HL-60 (cell line): Measurements from ENCODE around the gene PNPLA2.

Experiments used
- DNase-seq, 2 experiments: peaks; one replicate each; pipeline ENCODE4 v3.0.0-alpha.2; 2010 to 2020; ENCODE audit warnings: low read depth in 1 of 2, low spot score in 1 of 2
- H3K27ac ChIP-seq: fragments of 250-450 bp; sonication (Bioruptor Pico); replicated peaks from 2 replicates; pipeline ENCODE4 v1.5.1; 2020; ENCODE audit warnings: mild to moderate bottlenecking, moderate library complexity
- H3K27me3 ChIP-seq: fragments of 250-450 bp; sonication (Bioruptor Pico); 2 replicates; pipeline ENCODE4 v1.5.1; 2021; ENCODE audit warnings: mild to moderate bottlenecking, moderate library complexity; ENCODE audit not compliant: insufficient read depth, poor library complexity, severe bottlenecking
- H3K4me3 ChIP-seq: replicated peaks from 2 replicates; pipeline ENCODE4 v1.5.1; 2011; ENCODE audit warnings: mild to moderate bottlenecking, control low read depth, low read length; ENCODE audit not compliant: insufficient read depth
- GABPA ChIP-seq: IDR thresholded peaks from 2 replicates; pipeline ENCODE4 v1.6.1; 2012; ENCODE audit warnings: low read depth
- POLR2AphosphoS5 ChIP-seq: IDR thresholded peaks from 2 replicates; pipeline ENCODE4 v1.6.1; 2012; ENCODE audit warnings: low read depth
- SPI1 ChIP-seq: IDR thresholded peaks from 2 replicates; pipeline ENCODE4 v1.6.1; 2012; ENCODE audit warnings: low read depth, mild to moderate bottlenecking, borderline replicate concordance
- TF ChIP-seq, protein P1 (sequence below): IDR thresholded peaks from 2 replicates; pipeline ENCODE4 v1.6.1; 2012; ENCODE audit warnings: low read depth; ENCODE audit not compliant: insufficient replicate concordance
- TF ChIP-seq, protein P2 (sequence below): IDR thresholded peaks from one replicate; pipeline ENCODE4 v1.5.1; 2011; ENCODE audit warnings: low read length, control low read depth, inconsistent platforms; ENCODE audit not compliant: insufficient read depth

The PNPLA2 gene

DNA sequence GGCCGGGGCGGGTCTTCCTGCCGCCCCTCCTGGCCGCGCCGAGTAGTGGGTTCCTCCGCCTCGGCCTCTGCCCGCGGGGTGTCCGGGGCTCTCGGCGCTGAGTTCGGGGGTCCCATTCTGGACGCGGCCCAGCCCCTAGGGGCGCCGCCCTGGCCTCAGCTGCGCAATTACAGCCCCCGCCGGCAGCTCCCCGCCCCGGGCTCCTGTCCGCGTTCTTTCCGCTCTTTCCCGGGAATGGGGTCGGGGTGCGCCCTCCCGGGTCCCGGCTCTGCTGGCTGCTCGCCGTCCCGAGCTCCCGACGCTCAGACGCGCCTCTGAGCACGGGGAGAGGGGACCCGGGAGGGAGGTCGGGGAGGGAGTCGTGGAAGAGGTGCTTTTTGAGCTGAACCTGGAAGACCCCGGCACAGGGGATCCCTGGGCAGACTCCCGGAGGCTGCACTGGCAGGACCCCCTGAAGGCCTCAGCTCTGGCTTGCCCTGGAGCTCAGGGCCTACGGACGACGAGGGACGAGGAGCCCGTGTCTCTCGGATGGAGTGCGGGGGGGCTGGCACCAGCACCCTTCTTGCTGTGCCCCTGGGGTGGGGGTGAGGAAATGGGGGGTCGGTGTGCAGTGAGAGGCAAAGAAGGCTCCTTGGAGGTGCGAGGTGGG is 24.5 kb downstream of the PNPLA2 start:
- Histone ChIP-seq H3K4me3 (peak overlapping the region; percentile 99), H3K27me3 (no peaks in the 10 kb centered on the region), H3K27ac (no peak overlapping the region)
- no peak for DNase-seq
- TF ChIP-seq, protein P1, sequence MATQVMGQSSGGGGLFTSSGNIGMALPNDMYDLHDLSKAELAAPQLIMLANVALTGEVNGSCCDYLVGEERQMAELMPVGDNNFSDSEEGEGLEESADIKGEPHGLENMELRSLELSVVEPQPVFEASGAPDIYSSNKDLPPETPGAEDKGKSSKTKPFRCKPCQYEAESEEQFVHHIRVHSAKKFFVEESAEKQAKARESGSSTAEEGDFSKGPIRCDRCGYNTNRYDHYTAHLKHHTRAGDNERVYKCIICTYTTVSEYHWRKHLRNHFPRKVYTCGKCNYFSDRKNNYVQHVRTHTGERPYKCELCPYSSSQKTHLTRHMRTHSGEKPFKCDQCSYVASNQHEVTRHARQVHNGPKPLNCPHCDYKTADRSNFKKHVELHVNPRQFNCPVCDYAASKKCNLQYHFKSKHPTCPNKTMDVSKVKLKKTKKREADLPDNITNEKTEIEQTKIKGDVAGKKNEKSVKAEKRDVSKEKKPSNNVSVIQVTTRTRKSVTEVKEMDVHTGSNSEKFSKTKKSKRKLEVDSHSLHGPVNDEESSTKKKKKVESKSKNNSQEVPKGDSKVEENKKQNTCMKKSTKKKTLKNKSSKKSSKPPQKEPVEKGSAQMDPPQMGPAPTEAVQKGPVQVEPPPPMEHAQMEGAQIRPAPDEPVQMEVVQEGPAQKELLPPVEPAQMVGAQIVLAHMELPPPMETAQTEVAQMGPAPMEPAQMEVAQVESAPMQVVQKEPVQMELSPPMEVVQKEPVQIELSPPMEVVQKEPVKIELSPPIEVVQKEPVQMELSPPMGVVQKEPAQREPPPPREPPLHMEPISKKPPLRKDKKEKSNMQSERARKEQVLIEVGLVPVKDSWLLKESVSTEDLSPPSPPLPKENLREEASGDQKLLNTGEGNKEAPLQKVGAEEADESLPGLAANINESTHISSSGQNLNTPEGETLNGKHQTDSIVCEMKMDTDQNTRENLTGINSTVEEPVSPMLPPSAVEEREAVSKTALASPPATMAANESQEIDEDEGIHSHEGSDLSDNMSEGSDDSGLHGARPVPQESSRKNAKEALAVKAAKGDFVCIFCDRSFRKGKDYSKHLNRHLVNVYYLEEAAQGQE: no peak
- no peak for TF ChIP-seq POLR2AphosphoS5
- TF ChIP-seq, protein P2, sequence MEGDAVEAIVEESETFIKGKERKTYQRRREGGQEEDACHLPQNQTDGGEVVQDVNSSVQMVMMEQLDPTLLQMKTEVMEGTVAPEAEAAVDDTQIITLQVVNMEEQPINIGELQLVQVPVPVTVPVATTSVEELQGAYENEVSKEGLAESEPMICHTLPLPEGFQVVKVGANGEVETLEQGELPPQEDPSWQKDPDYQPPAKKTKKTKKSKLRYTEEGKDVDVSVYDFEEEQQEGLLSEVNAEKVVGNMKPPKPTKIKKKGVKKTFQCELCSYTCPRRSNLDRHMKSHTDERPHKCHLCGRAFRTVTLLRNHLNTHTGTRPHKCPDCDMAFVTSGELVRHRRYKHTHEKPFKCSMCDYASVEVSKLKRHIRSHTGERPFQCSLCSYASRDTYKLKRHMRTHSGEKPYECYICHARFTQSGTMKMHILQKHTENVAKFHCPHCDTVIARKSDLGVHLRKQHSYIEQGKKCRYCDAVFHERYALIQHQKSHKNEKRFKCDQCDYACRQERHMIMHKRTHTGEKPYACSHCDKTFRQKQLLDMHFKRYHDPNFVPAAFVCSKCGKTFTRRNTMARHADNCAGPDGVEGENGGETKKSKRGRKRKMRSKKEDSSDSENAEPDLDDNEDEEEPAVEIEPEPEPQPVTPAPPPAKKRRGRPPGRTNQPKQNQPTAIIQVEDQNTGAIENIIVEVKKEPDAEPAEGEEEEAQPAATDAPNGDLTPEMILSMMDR: no peak
- no peak for TF ChIP-seq GABPA
- no peak for TF ChIP-seq SPI1

DNA sequence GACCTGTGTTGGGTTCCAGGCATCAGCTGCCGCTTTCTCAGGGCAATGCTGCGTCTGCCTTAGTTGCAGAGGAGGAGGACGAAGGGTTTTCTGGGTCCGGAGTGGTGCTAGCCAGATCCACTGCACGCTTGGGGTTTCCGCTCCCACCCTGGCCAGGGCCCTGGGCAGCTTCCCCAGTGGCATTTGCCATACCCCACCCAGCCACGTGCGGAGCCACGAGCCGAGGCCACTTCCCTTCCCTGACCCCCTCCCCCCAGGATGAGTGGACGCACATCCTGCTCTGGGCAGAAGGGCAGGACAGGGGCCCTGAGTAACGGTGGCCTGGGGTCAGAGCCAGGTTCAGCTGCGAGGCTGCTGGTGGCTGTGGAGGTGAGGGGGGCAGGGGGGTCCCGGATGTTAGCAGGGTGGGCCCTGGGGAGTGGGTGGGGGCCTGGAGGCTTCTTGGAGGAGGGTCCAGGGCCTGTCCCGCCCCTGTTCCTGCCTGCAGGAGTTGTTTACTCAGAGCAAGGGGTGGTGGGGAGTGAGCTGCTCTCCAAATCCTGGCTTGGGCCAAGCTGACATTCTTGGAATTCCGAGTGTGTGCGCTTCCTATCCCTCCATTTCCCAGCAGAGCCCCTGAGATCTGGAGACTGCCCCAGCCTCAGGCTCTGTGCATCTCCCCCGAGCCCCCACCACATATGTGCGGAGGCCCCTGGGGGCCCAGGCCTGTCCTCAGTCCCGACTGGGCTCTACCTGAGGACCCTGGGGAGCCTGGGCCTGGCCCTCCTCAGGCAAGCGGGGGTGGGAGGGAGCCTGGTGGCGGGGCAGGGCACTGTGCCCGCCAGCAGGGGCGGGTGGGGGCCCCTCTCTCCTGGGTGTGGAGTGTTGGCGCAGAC is 25.3 kb downstream of the PNPLA2 start:
- H3K27me3 ChIP-seq: peaks cover 7% of the 10 kb centered on the region
- no peak overlapping the region for H3K4me3 ChIP-seq
- H3K27ac ChIP-seq: no peak overlapping the region
- no peak for DNase-seq
- TF ChIP-seq, protein P2: no peak
- TF ChIP-seq GABPA (no peak), SPI1 (no peak), POLR2AphosphoS5 (no peak)
- TF ChIP-seq, protein P1: no peak

DNA sequence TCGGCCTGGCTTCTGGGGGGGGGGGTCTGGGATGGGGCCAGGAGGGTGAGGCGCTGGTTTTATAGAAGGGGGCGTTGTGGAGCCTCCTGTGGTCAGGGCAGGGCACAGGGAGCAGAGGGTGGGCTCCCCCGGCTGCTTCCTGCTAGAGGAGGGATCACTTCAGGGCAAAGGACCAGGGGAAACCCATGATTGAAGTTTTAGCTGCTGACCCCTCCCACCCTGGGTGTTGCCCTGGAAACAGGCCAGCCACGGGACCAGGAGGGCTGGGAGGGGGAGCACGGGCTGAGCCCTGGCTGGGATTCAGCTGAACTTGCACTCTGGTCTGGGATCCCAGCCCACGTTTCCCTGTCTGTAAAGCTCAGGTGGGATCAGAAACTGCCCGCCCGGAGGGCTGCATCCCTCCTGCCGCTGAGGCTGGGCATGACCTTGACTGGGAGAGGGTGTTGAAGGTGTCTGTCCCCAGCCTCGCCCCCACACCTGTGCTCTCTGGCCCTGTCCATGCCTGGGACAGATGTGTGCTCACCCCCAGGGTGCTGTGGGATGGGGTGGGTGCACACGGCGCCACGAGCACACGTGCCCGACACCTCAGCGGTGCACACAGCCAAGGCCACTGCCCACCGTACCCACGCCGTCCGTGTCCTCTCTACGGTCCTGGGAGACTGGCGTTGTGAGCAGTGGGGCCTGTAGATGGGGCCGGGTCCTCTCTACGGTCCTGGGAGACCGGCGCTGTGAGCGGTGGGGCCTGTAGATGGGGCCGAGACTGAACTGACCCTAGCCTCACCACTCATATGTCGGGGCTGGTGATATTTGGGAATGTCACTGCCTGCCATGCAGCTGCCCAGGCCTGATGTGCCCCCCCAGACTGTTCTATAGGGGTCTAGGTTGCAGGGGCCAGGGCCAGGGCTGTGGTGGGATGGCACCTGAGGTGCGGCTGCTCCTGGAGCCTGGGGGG is 26.3 kb downstream of the PNPLA2 start:
- TF ChIP-seq, protein P2: no peak
- TF ChIP-seq, protein P1: no peak
- TF ChIP-seq POLR2AphosphoS5 (no peak), SPI1 (no peak), GABPA (no peak)
- Histone ChIP-seq H3K4me3 (no peak overlapping the region), H3K27ac (no peak overlapping the region), H3K27me3 (peaks cover 11% of the 10 kb centered on the region)
- no peak for DNase-seq
